Globus pallidus (tissue), 1 donor: ENCODE measurements around the gene SETBP1.

ENCODE experiments used
- DNase-seq: peaks from one replicate; pipeline ENCODE4 v3.0.0-alpha.2; 2015; ENCODE audit warnings: low spot score

SETBP1 gene

GRCh38 chr18:44871771-44872170 lies 191.1 kb downstream of the SETBP1 start:
- DNase-seq, result no peak

- DNase-seq, result no peak
Measured at GRCh38 chr18:44876024-44876423, 195.3 kb downstream of the SETBP1 start.

- no peak for DNase-seq
Measured at GRCh38 chr18:44876755-44877154, 196.1 kb downstream of the SETBP1 start.

- no peak for DNase-seq
Measured at GRCh38 chr18:44878335-44878734, 197.6 kb downstream of the SETBP1 start.

GRCh38 chr18:44880170-44880569 lies 199.5 kb downstream of the SETBP1 start:
- DNase-seq, result peak; percentile 49

- DNase-seq, result no peak
Measured at GRCh38 chr18:44881461-44882162, 200.9 kb downstream of the SETBP1 start.

GRCh38 chr18:44882163-44882868 lies 201.6 kb downstream of the SETBP1 start:
- DNase-seq, result no peak

- no peak for DNase-seq
Measured at GRCh38 chr18:44883671-44884070, 203.0 kb downstream of the SETBP1 start.

- no peak for DNase-seq
Measured at GRCh38 chr18:44884431-44884830, 203.7 kb downstream of the SETBP1 start.

GRCh38 chr18:44885507-44885906 lies 204.8 kb downstream of the SETBP1 start:
- DNase-seq, result no peak

GRCh38 chr18:44887227-44887631 lies 206.5 kb downstream of the SETBP1 start:
- no peak for DNase-seq

GRCh38 chr18:44889111-44889510 lies 208.4 kb downstream of the SETBP1 start:
- DNase-seq, result no peak

- no peak for DNase-seq
Measured at GRCh38 chr18:44893045-44893706, 212.5 kb downstream of the SETBP1 start.

GRCh38 chr18:44893966-44894365 lies 213.3 kb downstream of the SETBP1 start:
- DNase-seq, result no peak

- DNase-seq, result peak; percentile 28
Measured at GRCh38 chr18:44895176-44895798, 214.6 kb downstream of the SETBP1 start.

- DNase-seq, result no peak
Measured at GRCh38 chr18:44896846-44897245, 216.2 kb downstream of the SETBP1 start.

- DNase-seq, result no peak
Measured at GRCh38 chr18:44897411-44897810, 216.7 kb downstream of the SETBP1 start.

GRCh38 chr18:44897816-44898215 lies 217.1 kb downstream of the SETBP1 start:
- no peak for DNase-seq

GRCh38 chr18:44898498-44898897 lies 217.8 kb downstream of the SETBP1 start:
- no peak for DNase-seq

- no peak for DNase-seq
Measured at GRCh38 chr18:44899832-44900231, 219.1 kb downstream of the SETBP1 start.

- no peak for DNase-seq
Measured at GRCh38 chr18:44900627-44901026, 219.9 kb downstream of the SETBP1 start.

GRCh38 chr18:44901283-44901682 lies 220.6 kb downstream of the SETBP1 start:
- DNase-seq, result no peak

- DNase-seq, result no peak
Measured at GRCh38 chr18:44903327-44903726, 222.6 kb downstream of the SETBP1 start.
